Motor neuron (in vitro differentiated cells): ENCODE results near the gene CALHM1. TPM values are rescaled to one million over a fixed set of nuclear protein-coding genes. Genes with fewer than 3 reads are reported as not detected.

Experiments
- ATAC-seq, 8 experiments: fragments of 200-7000 bp; cut with Tn5 transposase; replicated peaks in 6 of 8; 2 replicates each; pipeline ENCODE4 v1.8.0; 2021; ENCODE audit warnings: mild to moderate bottlenecking in 8 of 8, moderate library complexity in 8 of 8
- H3K27ac ChIP-seq, 2 donors: fragments of 250-450 bp; sonication (Bioruptor Pico); 2 replicates each; pipeline ENCODE4 v1.9.0; 2021; ENCODE audit warnings: antibody characterized with exemption in 2 of 2, mild to moderate bottlenecking in 2 of 2, moderate library complexity in 1 of 2
- H3K4me1 ChIP-seq, 2 donors: fragments of 250-450 bp; sonication (Bioruptor Pico); replicated peaks in 1 of 2; 2 replicates each; pipeline ENCODE4 v1.6.1; 2021; ENCODE audit warnings: antibody characterized with exemption in 2 of 2, mild to moderate bottlenecking in 2 of 2, moderate library complexity in 1 of 2
- H3K4me3 ChIP-seq, 5 donors: fragments of 250-450 bp; sonication (Bioruptor Pico); 2 replicates each; pipeline ENCODE4 v1.9.0; 2021; ENCODE audit warnings: antibody characterized with exemption in 5 of 5, mild to moderate bottlenecking in 5 of 5, moderate library complexity in 4 of 5
- WGBS, 10 experiments: fragments of 450-650 bp; shearing (Covaris generic); methylation state at CpG; one replicate each; pipeline ENCODE4 v1.0.0; 2022; 5-methylcytosine and 5-hydroxymethylcytosine counted together
- in situ Hi-C, 9 experiments: fragments of 400-800 bp; cut with MboI; loops; one replicate each; pipeline ENCODE4 v1.15.0; 2021; ENCODE audit warnings: low sequenced_read_pairs in 9 of 9, low pct_unique_long_range_greater_than_20kb in 2 of 9; ENCODE audit not compliant: unreplicated experiment in 9 of 9
- total RNA-seq, 8 experiments: library from RNA; unstranded; fragments of 300-600 nt; gene quantifications; 2 replicates each; pipeline versions ENCODE4 v1.2.3 to v1.2.4, GENCODE V29; 2022

CALHM1 gene
- total RNA-seq, 8 experiments from 2014 or later = 0.05 to 0.59 (median 0.23) TPM

DNA sequence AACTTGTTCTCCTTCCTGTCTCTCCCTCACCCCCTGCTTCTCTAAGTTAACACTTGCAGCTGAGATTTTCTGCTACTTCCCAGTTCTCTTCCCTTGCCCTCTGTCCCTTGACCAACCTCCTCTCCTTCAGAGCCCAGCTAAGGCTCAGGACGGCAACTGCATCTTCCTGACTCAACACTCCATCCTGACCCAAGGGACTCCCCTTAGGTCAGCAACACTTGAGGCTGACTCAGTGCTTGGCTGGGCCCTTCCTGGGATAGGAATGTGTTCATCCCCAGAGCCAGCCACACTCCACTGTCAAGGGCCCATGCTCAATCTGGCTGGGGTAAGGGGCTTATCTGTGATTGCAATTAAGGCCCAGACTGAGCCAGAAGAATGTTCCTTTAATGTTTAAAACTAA, 10.0 kb downstream of the CALHM1 start:
- 0% methylated on average over 1 of the region's 1 CpG; no CpG with 5 or more reads in 9 of the 10 experiments for WGBS, 10 experiments
- in situ Hi-C loops = no loop called here
- H3K4me1 ChIP-seq = peaks cover 0 to 9% of the 10 kb centered on the region in 2 donors
- H3K4me3 ChIP-seq = no peak overlapping the region
- H3K27ac ChIP-seq = no peak overlapping the region
- peak in 3 of 8 experiments; percentile 4 to 25 (median 11) for ATAC-seq

DNA sequence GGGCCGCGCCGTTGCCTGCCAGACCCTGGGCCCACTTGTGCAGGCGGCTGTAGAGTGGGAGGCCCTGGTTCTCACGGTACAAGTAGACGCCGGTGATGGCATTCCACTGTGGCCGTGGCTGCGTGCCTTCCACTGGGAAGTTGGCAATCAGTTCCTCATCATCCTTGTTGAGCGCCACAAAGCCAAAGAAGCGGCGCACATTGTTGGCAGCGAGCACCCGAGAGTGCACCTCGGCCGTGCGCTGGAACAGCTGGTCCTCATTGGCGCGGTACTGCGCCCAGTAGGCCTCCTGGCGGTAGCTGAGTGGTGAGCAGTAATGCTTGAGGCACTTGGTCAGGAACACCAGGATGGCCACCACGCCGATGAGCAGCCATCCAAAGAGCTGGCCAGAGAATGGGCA, 11.5 kb downstream of the CALHM1 start:
- Histone ChIP-seq H3K4me1 (peaks cover 0 to 2% of the 10 kb centered on the region in 2 donors), H3K4me3 (no peak overlapping the region), H3K27ac (no peak overlapping the region)
- 81 to 100% (median 96%) methylated on average over 1 to 14 of the region's 23 CpGs; no CpG with 5 or more reads in 2 of the 10 experiments for WGBS, 10 experiments
- in situ Hi-C loops = no loop called here
- no peak for ATAC-seq

DNA sequence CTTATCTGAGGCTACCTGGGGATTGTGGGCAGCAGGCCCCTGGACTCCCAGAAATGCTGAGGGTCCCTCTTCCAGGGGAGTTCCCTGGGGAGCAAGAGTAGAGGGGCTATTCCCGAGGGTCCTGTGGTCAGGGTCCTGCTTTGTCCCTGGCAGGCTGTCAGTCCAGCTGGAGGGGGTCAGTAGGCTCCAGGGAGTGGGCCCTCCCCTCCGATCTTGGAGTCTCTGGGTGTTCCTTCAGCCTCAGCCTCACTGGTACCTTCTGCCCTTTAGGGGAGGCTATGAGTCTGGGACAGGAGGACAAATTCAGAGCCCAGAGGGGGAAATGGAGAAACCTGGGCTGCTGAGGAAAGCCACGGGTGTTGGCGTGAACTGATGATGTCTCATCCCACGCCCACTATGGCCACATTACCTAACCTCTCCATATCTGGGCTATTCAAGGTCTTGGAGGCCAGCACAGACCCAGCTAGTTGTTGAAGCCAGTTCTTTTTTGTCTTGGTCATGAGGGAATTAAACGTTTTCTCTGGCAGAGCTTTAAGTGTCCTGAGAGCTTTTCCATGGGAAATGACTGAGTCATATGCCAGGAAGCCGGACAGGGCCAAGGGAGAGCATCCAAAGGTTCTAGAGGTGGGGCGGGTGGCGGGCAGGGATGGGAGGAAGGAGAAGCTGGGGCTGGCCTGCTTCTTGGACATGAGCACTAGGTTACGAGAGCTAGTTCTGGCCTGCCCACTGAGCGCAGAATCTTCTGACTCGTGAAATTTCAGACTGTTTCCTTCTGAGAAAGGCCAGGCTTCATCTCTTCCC, 12.7 kb downstream of the CALHM1 start:
- in situ Hi-C loops = no loop called here
- no peak overlapping the region for H3K27ac ChIP-seq
- no peaks in the 10 kb centered on the region for H3K4me1 ChIP-seq
- no peak overlapping the region for H3K4me3 ChIP-seq
- WGBS, 10 experiments = 0 to 100% (median 83%) methylated on average over 1 to 5 of the region's 12 CpGs; no CpG with 5 or more reads in 4 of the 10 experiments
- peak in 2 of 8 experiments; percentile 12 to 32 for ATAC-seq

DNA sequence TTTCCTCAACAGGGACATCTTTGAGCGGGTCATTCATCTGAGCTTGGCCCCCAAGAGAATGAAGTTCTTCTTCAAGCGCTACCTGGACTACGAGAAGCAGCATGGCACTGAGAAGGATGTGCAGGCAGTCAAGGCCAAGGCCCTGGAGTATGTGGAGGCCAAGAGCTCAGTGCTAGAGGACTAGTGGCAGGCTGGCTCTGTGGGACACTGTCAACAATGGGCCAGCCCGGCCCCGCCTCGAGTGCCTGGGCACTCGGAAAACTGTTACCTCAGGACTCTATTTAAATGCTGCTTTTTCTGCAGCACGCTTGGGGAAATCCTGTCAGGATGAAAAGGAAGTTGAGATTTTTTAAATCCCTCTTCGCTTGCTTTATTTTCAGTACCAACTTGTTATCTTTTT, 13.3 kb downstream of the CALHM1 start:
- WGBS, 10 experiments = 82 to 100% (median 93%) methylated on average over 1 to 9 of the region's 9 CpGs; no CpG with 5 or more reads in 2 of the 10 experiments
- in situ Hi-C loops = no loop called here
- ATAC-seq = no peak
- Histone ChIP-seq H3K4me3 (no peak overlapping the region), H3K4me1 (no peaks in the 10 kb centered on the region), H3K27ac (no peak overlapping the region)

DNA sequence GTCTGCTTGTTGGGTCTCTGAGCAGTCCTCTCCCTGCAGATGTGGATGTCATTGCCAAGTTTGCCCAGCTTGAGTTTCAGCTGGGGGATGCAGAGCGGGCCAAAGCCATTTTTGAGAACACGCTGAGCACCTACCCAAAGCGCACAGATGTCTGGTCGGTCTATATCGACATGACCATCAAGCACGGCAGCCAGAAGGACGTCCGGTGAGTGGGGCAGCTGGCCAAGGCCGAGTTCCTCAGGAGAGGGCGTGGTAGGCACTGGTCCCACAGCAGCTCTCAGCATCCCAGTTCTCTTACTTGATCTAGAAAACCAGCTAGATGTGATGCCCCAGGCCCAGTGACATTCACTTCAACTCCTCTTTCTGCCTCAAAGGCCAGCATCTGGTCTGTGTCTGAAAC, 14.2 kb downstream of the CALHM1 start:
- 100% methylated on average over 1 to 3 of the region's 10 CpGs; no CpG with 5 or more reads in 8 of the 10 experiments for WGBS, 10 experiments
- in situ Hi-C loops = no loop called here
- ATAC-seq = no peak
- no peak overlapping the region for H3K27ac ChIP-seq
- no peak overlapping the region for H3K4me3 ChIP-seq
- H3K4me1 ChIP-seq = no peaks in the 10 kb centered on the region

DNA sequence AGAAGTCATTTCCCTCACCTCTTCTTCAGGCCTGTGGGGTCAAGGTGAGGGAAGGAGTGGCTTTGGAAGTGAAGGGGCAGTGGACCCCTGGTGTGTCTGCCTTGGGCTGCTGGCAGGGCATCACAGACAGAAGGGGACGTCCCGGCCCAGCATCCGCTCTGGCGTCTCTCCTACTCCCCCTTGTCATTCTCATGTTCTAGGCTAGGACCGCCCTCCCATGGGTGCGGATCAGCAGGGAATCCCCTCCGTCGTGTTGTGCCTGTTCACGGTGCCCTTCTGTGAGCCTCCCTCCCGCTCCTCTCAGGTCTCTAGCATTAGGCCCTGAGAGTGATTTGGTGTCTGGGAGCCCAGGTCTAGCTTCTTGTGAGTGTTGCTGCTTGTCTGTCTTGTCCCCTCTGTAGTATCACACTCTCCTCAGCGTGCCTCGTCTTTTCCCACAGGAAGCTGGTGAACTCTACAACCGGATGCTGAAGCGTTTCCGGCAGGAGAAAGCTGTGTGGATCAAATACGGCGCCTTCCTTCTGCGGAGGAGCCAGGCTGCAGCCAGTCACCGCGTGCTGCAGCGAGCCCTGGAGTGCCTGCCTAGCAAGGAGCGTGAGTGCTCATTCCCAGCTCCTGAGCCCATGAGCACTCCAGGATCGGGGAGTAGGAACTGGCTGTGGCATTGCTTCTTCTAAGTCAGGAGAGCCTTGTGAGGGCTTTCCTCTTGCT, 15.1 kb downstream of the CALHM1 start:
- WGBS, 10 experiments = 66 to 100% (median 90%) methylated on average over 2 to 17 of the region's 23 CpGs; no CpG with 5 or more reads in 3 of the 10 experiments
- no peak for ATAC-seq
- in situ Hi-C loops = no loop called here
- Histone ChIP-seq H3K27ac (no peak overlapping the region), H3K4me3 (no peak overlapping the region), H3K4me1 (no peaks in the 10 kb centered on the region)

DNA sequence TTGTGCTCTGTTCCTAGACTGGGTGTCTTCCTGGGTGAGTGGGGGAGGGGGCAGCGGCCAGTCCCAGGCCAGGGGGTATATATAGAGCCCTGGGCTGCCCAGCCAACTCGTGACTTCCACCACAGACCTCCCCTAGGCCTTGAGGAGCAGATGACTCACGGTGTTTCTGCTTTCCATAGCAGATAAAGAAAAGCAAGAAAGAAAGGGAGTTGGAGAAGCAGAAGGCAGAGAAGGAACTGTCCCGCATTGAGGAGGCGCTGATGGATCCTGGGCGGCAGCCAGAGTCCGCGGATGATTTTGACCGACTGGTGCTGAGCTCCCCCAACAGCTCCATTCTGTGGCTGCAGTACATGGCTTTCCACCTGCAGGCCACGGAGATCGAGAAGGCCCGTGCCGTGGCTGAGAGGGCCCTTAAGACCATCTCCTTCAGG, 16.7 kb downstream of the CALHM1 start:
- H3K4me1 ChIP-seq = no peaks in the 10 kb centered on the region
- 53 to 100% (median 96%) methylated on average over 1 to 5 of the region's 13 CpGs; no CpG with 5 or more reads in 5 of the 10 experiments for WGBS, 10 experiments
- no peak for ATAC-seq
- in situ Hi-C loops = no loop called here
- H3K4me3 ChIP-seq = no peak overlapping the region
- no peak overlapping the region for H3K27ac ChIP-seq

DNA sequence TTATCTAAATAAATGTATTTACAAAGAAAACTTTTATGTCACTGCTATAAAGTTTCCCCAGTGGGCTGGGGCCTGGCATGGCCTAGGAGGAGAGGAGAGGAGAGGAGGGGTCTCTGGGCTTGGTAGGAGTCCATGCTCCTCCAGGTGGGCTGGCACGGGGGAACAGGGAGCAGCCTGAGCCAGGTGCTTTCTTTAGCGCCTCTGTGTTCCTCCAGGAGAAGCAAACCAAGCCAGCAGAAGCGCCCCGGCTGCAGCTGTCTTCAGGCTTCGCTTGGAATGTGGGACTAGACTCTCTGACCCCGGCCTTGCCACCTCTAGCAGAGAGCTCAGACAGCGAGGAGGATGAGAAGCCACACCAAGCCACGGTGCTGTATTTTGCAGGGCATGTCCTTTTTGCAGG, 17.1 kb downstream of the CALHM1 start:
- no peaks in the 10 kb centered on the region for H3K4me1 ChIP-seq
- WGBS, 10 experiments = 76 to 100% methylated on average over 2 to 3 of the region's 8 CpGs; no CpG with 5 or more reads in 8 of the 10 experiments
- no peak for ATAC-seq
- no peak overlapping the region for H3K27ac ChIP-seq
- H3K4me3 ChIP-seq = no peak overlapping the region
- in situ Hi-C loops = no loop called here

DNA sequence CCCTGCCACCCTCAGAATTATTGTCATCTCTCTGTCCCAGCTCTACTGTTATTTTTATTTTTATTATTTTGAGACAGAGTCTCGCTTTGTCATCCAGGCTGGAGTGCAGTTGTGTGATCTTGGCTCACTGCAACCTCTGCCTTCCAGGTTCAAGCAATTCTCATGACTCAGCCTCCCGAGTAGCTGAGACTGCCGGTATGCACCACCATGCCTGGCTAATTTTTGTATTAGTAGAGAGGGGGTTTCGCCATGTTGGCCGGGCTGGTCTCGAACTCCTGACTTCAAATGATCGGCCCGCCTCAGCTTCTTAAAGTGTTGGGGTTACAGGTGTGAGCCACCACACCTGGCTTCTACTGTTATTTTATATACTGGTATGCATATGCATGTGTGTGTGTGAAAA, 17.5 kb downstream of the CALHM1 start:
- 80 to 97% (median 90%) methylated on average over 2 to 6 of the region's 8 CpGs; no CpG with 5 or more reads in 4 of the 10 experiments for WGBS, 10 experiments
- H3K4me3 ChIP-seq = no peak overlapping the region
- ATAC-seq = no peak
- no peak overlapping the region for H3K27ac ChIP-seq
- H3K4me1 ChIP-seq = no peaks in the 10 kb centered on the region
- in situ Hi-C loops = no loop called here

DNA sequence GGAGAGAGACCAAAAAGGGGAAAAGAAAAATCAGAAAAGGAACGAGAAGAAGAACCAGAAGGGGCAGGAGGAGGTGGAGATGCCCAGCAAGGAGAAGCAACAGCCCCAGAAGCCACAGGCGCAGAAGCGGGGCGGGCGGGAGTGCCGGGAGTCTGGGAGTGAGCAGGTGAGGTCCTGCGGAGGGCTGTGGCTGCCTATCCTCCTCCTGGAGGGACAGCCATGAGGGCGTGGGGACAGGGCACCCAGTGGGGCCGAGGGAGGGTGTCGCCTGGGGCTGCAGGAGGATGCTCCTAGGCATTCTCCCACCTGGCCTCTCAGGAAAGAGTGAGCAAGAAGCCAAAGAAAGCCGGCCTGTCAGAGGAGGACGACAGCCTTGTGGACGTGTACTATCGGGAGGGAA, 18.3 kb downstream of the CALHM1 start:
- WGBS, 10 experiments = 70 to 100% (median 100%) methylated on average over 2 to 3 of the region's 14 CpGs; no CpG with 5 or more reads in 7 of the 10 experiments
- no peak overlapping the region for H3K27ac ChIP-seq
- in situ Hi-C loops = no loop called here
- no peak overlapping the region for H3K4me3 ChIP-seq
- ATAC-seq = no peak
- no peaks in the 10 kb centered on the region for H3K4me1 ChIP-seq

DNA sequence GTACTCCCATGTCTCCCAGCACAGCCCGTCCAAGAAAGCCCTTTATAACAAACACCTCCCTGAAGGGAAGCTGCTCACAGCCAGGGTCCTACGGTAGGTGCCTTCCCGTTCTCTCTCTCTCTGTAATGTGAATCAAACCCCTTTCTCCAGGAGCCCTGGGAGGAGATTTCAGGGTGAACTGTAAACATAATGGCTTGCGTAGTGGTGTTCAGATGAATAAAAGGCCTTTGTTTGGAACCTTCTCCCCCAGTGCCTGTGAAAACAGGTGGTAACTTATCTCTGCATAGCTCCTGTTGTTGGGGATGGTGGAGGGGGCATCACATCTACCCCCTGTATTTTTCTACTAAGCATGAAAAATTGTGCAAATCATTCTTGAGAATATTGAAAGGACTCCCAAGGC, 18.9 kb downstream of the CALHM1 start:
- Histone ChIP-seq H3K4me3 (no peak overlapping the region), H3K4me1 (no peaks in the 10 kb centered on the region), H3K27ac (no peak overlapping the region)
- 74 to 95% (median 90%) methylated on average over 2 to 4 of the region's 4 CpGs; no CpG with 5 or more reads in 5 of the 10 experiments for WGBS, 10 experiments
- in situ Hi-C loops = no loop called here
- ATAC-seq = no peak

DNA sequence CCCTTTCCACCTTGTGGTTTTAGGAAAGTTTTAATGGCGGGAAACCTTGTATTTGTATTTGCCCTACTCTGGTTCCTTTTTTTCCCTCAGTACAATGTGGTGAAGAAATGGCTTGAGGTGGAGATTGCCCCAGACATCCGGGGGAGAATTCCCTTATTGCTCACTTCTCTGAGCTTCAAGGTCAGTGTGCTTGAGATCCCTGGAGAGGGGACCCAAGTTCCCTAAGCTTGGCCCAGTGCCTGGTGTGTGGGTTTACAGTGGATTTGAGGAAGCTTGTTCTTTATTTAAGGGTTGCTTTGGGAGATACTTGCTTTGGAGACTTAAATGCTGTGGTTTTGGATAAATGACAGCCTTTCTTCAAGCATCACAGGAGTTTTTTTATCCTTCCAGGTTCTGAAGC, 24.8 kb downstream of the CALHM1 start:
- Histone ChIP-seq H3K4me1 (no peaks in the 10 kb centered on the region), H3K27ac (no peak overlapping the region), H3K4me3 (no peak overlapping the region)
- 67 to 100% (median 86%) methylated on average over 1 to 2 of the region's 2 CpGs; no CpG with 5 or more reads in 7 of the 10 experiments for WGBS, 10 experiments
- ATAC-seq = no peak
- in situ Hi-C loops = no loop called here

DNA sequence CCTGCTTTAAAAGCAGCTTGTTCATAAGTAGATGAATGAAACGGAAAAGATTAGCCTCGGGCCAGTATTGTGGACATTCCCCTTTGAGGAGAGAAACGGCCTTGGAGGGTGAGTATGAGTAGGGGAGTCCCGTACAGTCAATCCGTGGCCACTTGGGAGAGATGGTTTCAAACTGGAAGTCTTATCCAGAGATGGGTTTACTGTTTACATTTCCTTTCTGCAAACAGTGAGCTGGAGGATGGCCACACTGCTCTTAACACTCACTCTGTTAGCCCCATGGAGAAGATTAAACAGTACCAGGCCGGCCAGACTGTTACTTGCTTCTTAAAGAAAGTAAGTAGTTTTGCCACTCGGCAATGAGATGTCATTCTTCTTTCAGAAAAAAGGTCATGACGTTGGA, 26.8 kb downstream of the CALHM1 start:
- WGBS, 10 experiments = 65 to 96% (median 87%) methylated on average over 2 to 8 of the region's 8 CpGs
- Histone ChIP-seq H3K27ac (no peak overlapping the region), H3K4me1 (no peaks in the 10 kb centered on the region), H3K4me3 (no peak overlapping the region)
- in situ Hi-C loops = no loop called here
- peak in 2 of 8 experiments; percentile 32 to 89 for ATAC-seq
